Thyroid gland (tissue), 4 donors: Measurements from ENCODE around the gene ZBED4. TPM values are rescaled to one million over a fixed set of nuclear protein-coding genes. Genes with fewer than 3 reads are reported as not detected.

Experiments used
- DNase-seq, 2 donors: peaks; one replicate each; pipeline ENCODE4 v3.0.0-alpha.2; 2019
- H3K27ac ChIP-seq, 3 donors: fragments of 200-600 bp; sonication (generic); 1 replicate in 2 of 3; 2 replicates in 1 of 3; pipeline ENCODE4 v1.5.1; 2016 to 2019; ENCODE audit warnings: mild to moderate bottlenecking in 1 of 3, moderate library complexity in 1 of 3
- H3K27me3 ChIP-seq: fragments of 200-600 bp; sonication (generic); one replicate; pipeline ENCODE4 v1.5.1; 2019
- H3K36me3 ChIP-seq, 2 donors: fragments of 200-600 bp; sonication (generic); one replicate each; pipeline ENCODE4 v1.5.1; 2016 to 2019
- H3K4me1 ChIP-seq, 2 donors: fragments of 200-600 bp; sonication (generic); one replicate each; pipeline ENCODE4 v1.5.1; 2017 to 2019
- H3K4me3 ChIP-seq, 3 donors: fragments of 200-600 bp; sonication (generic); replicated peaks in 1 of 3; 1 replicate in 2 of 3; 2 replicates in 1 of 3; pipeline ENCODE4 v1.5.1; 2016; ENCODE audit warnings: mild to moderate bottlenecking in 1 of 3
- H3K9me3 ChIP-seq: fragments of 200-600 bp; sonication (generic); one replicate; pipeline ENCODE4 v1.5.1; 2017
- CTCF ChIP-seq, 6 experiments: fragments of 200-600 bp in 3 of 6; fragments of 450-650 bp in 3 of 6; sonication (generic) in 3 of 6; IDR thresholded peaks; one replicate each; pipeline ENCODE4 v1.5.1; 2016 to 2019; ENCODE audit warnings: antibody characterized with exemption in 6 of 6, mild to moderate bottlenecking in 2 of 6, inconsistent platforms in 1 of 6, moderate library complexity in 1 of 6
- POLR2A ChIP-seq, 2 donors: fragments of 450-650 bp; IDR thresholded peaks; one replicate each; pipeline ENCODE4 v1.6.1; 2017; ENCODE audit warnings: antibody characterized with exemption in 2 of 2, mild to moderate bottlenecking in 2 of 2, moderate library complexity in 1 of 2
- WGBS, 2 donors: methylation state at CpG; one replicate each; pipeline ENCODE4 v1.1.5; 2017; 5-methylcytosine and 5-hydroxymethylcytosine counted together
- intact Hi-C: fragments of 100-400 bp; cut with DNase I; formaldehyde crosslinking; loops from one replicate; pipeline ENCODE4 v1.15.1; 2023
- total RNA-seq, 4 donors: library from RNA; depleted of rRNA; stranded (reverse); fragments of >200 nt; gene quantifications; one replicate each; pipeline ENCODE4 v1.2.3, GENCODE V29; 2016

Gene ZBED4
- total RNA-seq, 4 donors from 2014 or later = 9.4 to 15.8 (median 10.1) TPM

GRCh38 chr22:49861642-49862495 lies 8.2 kb downstream of the ZBED4 start:
- H3K4me1 ChIP-seq = peaks cover 3 to 13% of the 10 kb centered on the region in 2 donors
- WGBS, 2 donors = 86 to 89% methylated on average over 29 of the region's 29 CpGs
- H3K27ac ChIP-seq = peak overlapping the region in 1 of 3 donors; percentile 46
- DNase-seq = no peak
- intact Hi-C loops = no loop called here
- H3K9me3 ChIP-seq = no peaks in the 10 kb centered on the region
- H3K36me3 ChIP-seq = no peaks in the 10 kb centered on the region
- no peak overlapping the region for H3K4me3 ChIP-seq
- no peak for TF ChIP-seq CTCF (IDR thresholded peaks at IDR 0.05)
- TF ChIP-seq POLR2A (IDR thresholded peaks at IDR 0.05) = no peak
- H3K27me3 ChIP-seq = no peaks in the 10 kb centered on the region

- intact Hi-C loops = no loop called here
- Histone ChIP-seq H3K36me3 (no peaks in the 10 kb centered on the region), H3K4me3 (no peak overlapping the region), H3K27ac (peak overlapping the region in 1 of 3 donors; percentile 46), H3K27me3 (no peaks in the 10 kb centered on the region), H3K9me3 (no peaks in the 10 kb centered on the region), H3K4me1 (peaks cover 0 to 13% of the 10 kb centered on the region in 2 donors)
- 75 to 76% methylated on average over 5 of the region's 5 CpGs for WGBS, 2 donors
- no peak for TF ChIP-seq CTCF (IDR thresholded peaks at IDR 0.05)
- TF ChIP-seq POLR2A (IDR thresholded peaks at IDR 0.05) = no peak
- DNase-seq = peak in 1 of 2 donors; percentile 40
These were observed 8.8 kb downstream of the ZBED4 start for GRCh38 chr22:49862496-49862776.

GRCh38 chr22:49863931-49864330 lies 10.3 kb downstream of the ZBED4 start:
- no peak for DNase-seq
- 82 to 94% methylated on average over 6 to 7 of the region's 7 CpGs for WGBS, 2 donors
- no peak overlapping the region for H3K4me3 ChIP-seq
- TF ChIP-seq CTCF (IDR thresholded peaks at IDR 0.05) (no peak), POLR2A (IDR thresholded peaks at IDR 0.05) (no peak)
- intact Hi-C loops = no loop called here
- peaks cover 0 to 13% of the 10 kb centered on the region in 2 donors for H3K4me1 ChIP-seq
- H3K36me3 ChIP-seq = no peaks in the 10 kb centered on the region
- no peaks in the 10 kb centered on the region for H3K27me3 ChIP-seq
- H3K9me3 ChIP-seq = no peaks in the 10 kb centered on the region
- H3K27ac ChIP-seq = no peak overlapping the region

- TF ChIP-seq POLR2A (IDR thresholded peaks at IDR 0.05) (no peak), CTCF (IDR thresholded peaks at IDR 0.05) (no peak)
- DNase-seq = no peak
These were observed 11.5 kb downstream of the ZBED4 start for GRCh38 chr22:49865156-49865555.

GRCh38 chr22:49866134-49866533 lies 12.5 kb downstream of the ZBED4 start:
- H3K4me1 ChIP-seq = peaks cover 0 to 13% of the 10 kb centered on the region in 2 donors
- no peaks in the 10 kb centered on the region for H3K9me3 ChIP-seq
- DNase-seq = no peak
- no peaks in the 10 kb centered on the region for H3K36me3 ChIP-seq
- H3K27me3 ChIP-seq = no peaks in the 10 kb centered on the region
- H3K27ac ChIP-seq = no peak overlapping the region
- TF ChIP-seq CTCF (IDR thresholded peaks at IDR 0.05) (no peak), POLR2A (IDR thresholded peaks at IDR 0.05) (no peak)
- WGBS, 2 donors = 41 to 68% methylated on average over 2 of the region's 2 CpGs
- H3K4me3 ChIP-seq = no peak overlapping the region
- intact Hi-C loops = no loop called here

More at GRCh38 chr22:49865156-49865555, 11.5 kb downstream of the ZBED4 start:
- intact Hi-C loops = no loop called here
- Histone ChIP-seq H3K27ac (no peak overlapping the region), H3K4me1 (peaks cover 0 to 13% of the 10 kb centered on the region in 2 donors), H3K4me3 (no peak overlapping the region), H3K9me3 (no peaks in the 10 kb centered on the region), H3K27me3 (no peaks in the 10 kb centered on the region), H3K36me3 (no peaks in the 10 kb centered on the region)
- 91 to 96% methylated on average over 15 to 17 of the region's 17 CpGs for WGBS, 2 donors
